Spleen (tissue), 11 donors: ENCODE results near the gene CCDC181. TPM values are rescaled to one million over a fixed set of nuclear protein-coding genes. Genes with fewer than 3 reads are reported as not detected.

Experiments used
- DNase-seq: peaks from one replicate; pipeline ENCODE4 v3.0.0-alpha.2; 2020
- H3K27ac ChIP-seq, 8 donors: fragments of 200-600 bp; sonication (generic) in 7 of 8; 1 replicate in 4 of 8; 2 replicates in 4 of 8; pipeline versions ENCODE4 v1.5.0 to v1.8.0; 2016 to 2021; ENCODE audit warnings: inconsistent platforms in 4 of 8, mild to moderate bottlenecking in 4 of 8, moderate library complexity in 1 of 8
- H3K27me3 ChIP-seq, 7 donors: fragments of 200-600 bp; sonication (generic) in 6 of 7; replicated peaks in 1 of 7; 1 replicate in 4 of 7; 2 replicates in 3 of 7; pipeline versions ENCODE4 v1.5.0 to v1.8.0; 2016 to 2021; ENCODE audit warnings: inconsistent platforms in 3 of 7, mild to moderate bottlenecking in 1 of 7
- H3K36me3 ChIP-seq, 6 donors: fragments of 200-600 bp; sonication (generic) in 5 of 6; 1 replicate in 4 of 6; 2 replicates in 2 of 6; pipeline versions ENCODE4 v1.5.0 to v1.8.0; 2016 to 2021; ENCODE audit warnings: inconsistent platforms in 2 of 6
- H3K4me1 ChIP-seq, 6 donors: fragments of 200-600 bp; sonication (generic) in 5 of 6; 1 replicate in 3 of 6; 2 replicates in 3 of 6; pipeline versions ENCODE4 v1.5.0 to v1.8.0; 2016 to 2021; ENCODE audit warnings: inconsistent platforms in 3 of 6
- H3K4me3 ChIP-seq, 8 donors: fragments of 200-600 bp; sonication (generic) in 7 of 8; 1 replicate in 4 of 8; 2 replicates in 4 of 8; pipeline versions ENCODE4 v1.5.0 to v1.8.0; 2016 to 2021; ENCODE audit warnings: inconsistent platforms in 4 of 8, mild to moderate bottlenecking in 4 of 8, moderate library complexity in 2 of 8
- H3K9me3 ChIP-seq, 8 donors: fragments of 200-600 bp; sonication (generic) in 7 of 8; 1 replicate in 4 of 8; 2 replicates in 4 of 8; pipeline versions ENCODE4 v1.5.0 to v1.8.0; 2016 to 2021; ENCODE audit warnings: inconsistent platforms in 4 of 8
- CTCF ChIP-seq, 11 experiments: fragments of 200-600 bp in 7 of 11; fragments of 450-650 bp in 4 of 11; sonication (generic) in 4 of 11; IDR thresholded peaks in 8 of 11; conservative IDR thresholded peaks in 3 of 11; 1 replicate in 7 of 11; 2 replicates in 4 of 11; pipeline versions ENCODE4 v1.4.0 to v1.8.0; 2016 to 2021; ENCODE audit warnings: antibody characterized with exemption in 11 of 11, inconsistent platforms in 4 of 11, mild to moderate bottlenecking in 1 of 11
- POLR2A ChIP-seq, 3 donors: fragments of 450-650 bp; IDR thresholded peaks; one replicate each; pipeline ENCODE4 v1.5.1; 2017; ENCODE audit warnings: antibody characterized with exemption in 3 of 3, mild to moderate bottlenecking in 1 of 3
- POLR2AphosphoS5 ChIP-seq, 3 donors: sonication (generic); formaldehyde crosslinking; IDR thresholded peaks; one replicate each; pipeline ENCODE4 v1.5.1; 2017; ENCODE audit warnings: antibody characterized with exemption in 3 of 3
- WGBS, 5 donors: extraction: QIAGEN DNeasy Blood & Tissue Kit in 3 of 5; methylation state at CpG; one replicate each; pipeline versions ENCODE4 v1.1.5 to v1.1.7; 2013 to 2018; 5-methylcytosine and 5-hydroxymethylcytosine counted together
- intact Hi-C: fragments of 100-400 bp; cut with DNase I; formaldehyde crosslinking; loops from one replicate; pipeline ENCODE4 v1.15.0; 2023; ENCODE audit warnings: low total_unique reads
- polyA plus RNA-seq, 3 donors: library from polyadenylated mRNA; stranded (reverse); fragments of 200-250 nt; gene quantifications; one replicate each; pipeline ENCODE4 v1.2.1, GENCODE V29; 2013
- total RNA-seq, 7 donors: library from RNA; depleted of rRNA in 3 of 7; stranded (reverse); fragments of >200 nt in 3 of 7; fragmentation: NEBNext Ultra II Directional in 4 of 7; extraction: Animal tissue kit (Norgen Biotek cat#: 25700) in 4 of 7; gene quantifications; one replicate each; pipeline versions ENCODE4 v1.1.0 to v1.2.1, GENCODE V29; 2016 to 2021
- donor health status: healthy with polysubstance abuse.
- donor health status: DM: no; HTN: no; CAD: no; lungs with moderate emphysema.
- donor health status: DM: no; HTN: no; CAD: no.
- donor health status: Bipolar disorder and iron deficiency.
- donor health status: healthy.
- donor health status: DM: no; HTN: no; CAD: no.
- donor health status: DM: yes; HTN: yes; CAD: no.

The CCDC181 gene
- total and polyA plus RNA-seq, 10 donors = 0.03 TPM; not detected in 9

- DNase-seq = no peak
These were observed 28.8 kb upstream of the CCDC181 start for GRCh38 chr1:169456029-169456428.

GRCh38 chr1:169452921-169453320, 25.6 kb upstream of the CCDC181 start:
- intact Hi-C loops = no loop called here
- no peak overlapping the region for H3K27ac ChIP-seq
- no peaks in the 10 kb centered on the region for H3K4me1 ChIP-seq
- DNase-seq = no peak
- H3K36me3 ChIP-seq = no peaks in the 10 kb centered on the region
- peaks cover 5 to 21% (median 17%) of the 10 kb centered on the region in 8 donors for H3K9me3 ChIP-seq
- no peak overlapping the region for H3K4me3 ChIP-seq
- no peak for TF ChIP-seq POLR2AphosphoS5 (IDR thresholded peaks at IDR 0.05)
- H3K27me3 ChIP-seq = no peaks in the 10 kb centered on the region
- 85 to 95% (median 87%) methylated on average over 2 of the region's 2 CpGs for WGBS, 5 donors

More at GRCh38 chr1:169456029-169456428, 28.8 kb upstream of the CCDC181 start:
- intact Hi-C loops = no loop called here
- H3K4me3 ChIP-seq = no peak overlapping the region
- H3K9me3 ChIP-seq = peaks cover 5 to 27% (median 21%) of the 10 kb centered on the region in 8 donors
- no peaks in the 10 kb centered on the region for H3K36me3 ChIP-seq
- H3K27me3 ChIP-seq = peaks cover 0 to 21% (median 8%) of the 10 kb centered on the region in 7 donors
- H3K4me1 ChIP-seq = peaks cover 0 to 9% (median 4%) of the 10 kb centered on the region in 6 donors
- 53 to 73% (median 66%) methylated on average over 2 of the region's 2 CpGs for WGBS, 5 donors
- TF ChIP-seq CTCF (IDR thresholded peaks at IDR 0.05 in 8 of 11, conservative IDR thresholded peaks at IDR 0.05 in 3 of 11) (no peak), POLR2AphosphoS5 (IDR thresholded peaks at IDR 0.05) (no peak), POLR2A (IDR thresholded peaks at IDR 0.05) (no peak)
- H3K27ac ChIP-seq = no peak overlapping the region

GRCh38 chr1:169451218-169451824, 24.0 kb upstream of the CCDC181 start:
- TF ChIP-seq POLR2A (IDR thresholded peaks at IDR 0.05) (no peak), POLR2AphosphoS5 (IDR thresholded peaks at IDR 0.05) (no peak), CTCF (IDR thresholded peaks at IDR 0.05 in 8 of 11, conservative IDR thresholded peaks at IDR 0.05 in 3 of 11) (no peak)
- Histone ChIP-seq H3K36me3 (no peaks in the 10 kb centered on the region), H3K4me1 (no peaks in the 10 kb centered on the region), H3K9me3 (peaks cover 0 to 5% (median 1%) of the 10 kb centered on the region in 8 donors), H3K4me3 (no peak overlapping the region), H3K27ac (no peak overlapping the region), H3K27me3 (no peaks in the 10 kb centered on the region)
- DNase-seq = no peak
- WGBS, 5 donors = 70 to 93% (median 82%) methylated on average over 1 of the region's 1 CpG
- intact Hi-C loops = no loop called here

- intact Hi-C loops = no loop called here
- no peaks in the 10 kb centered on the region for H3K4me1 ChIP-seq
- 55 to 67% (median 64%) methylated on average over 3 of the region's 3 CpGs for WGBS, 5 donors
These were observed 16.6 kb upstream of the CCDC181 start for GRCh38 chr1:169443923-169444322.

More at GRCh38 chr1:169443923-169444322, 16.6 kb upstream of the CCDC181 start:
- H3K27me3 ChIP-seq = peaks cover 0 to 13% (median 0%) of the 10 kb centered on the region in 7 donors
- H3K36me3 ChIP-seq = no peaks in the 10 kb centered on the region
- H3K4me3 ChIP-seq = no peak overlapping the region
- no peaks in the 10 kb centered on the region for H3K9me3 ChIP-seq
- H3K27ac ChIP-seq = no peak overlapping the region
- DNase-seq = no peak
- TF ChIP-seq POLR2AphosphoS5 (IDR thresholded peaks at IDR 0.05) = no peak
- no peak for TF ChIP-seq CTCF (IDR thresholded peaks at IDR 0.05 in 8 of 11, conservative IDR thresholded peaks at IDR 0.05 in 3 of 11)
- TF ChIP-seq POLR2A (IDR thresholded peaks at IDR 0.05) = no peak
